ENCODE results near the gene DRC7. TPM values are rescaled to one million over a fixed set of nuclear protein-coding genes. Genes with fewer than 3 reads are reported as not detected.
A peak's percentile ranks its signal among the peaks of the same experiment; 100 is the strongest.
"Not testable (repeated sequence)": the region's sequence is repeated elsewhere in the genome, so short reads cannot be mapped to it uniquely, and the experiment has no call there.

Gene DRC7
- total and polyA plus RNA-seq, 10 donors, result 0.03 to 2.1 (median 0.15) TPM; not detected in 4

DNA sequence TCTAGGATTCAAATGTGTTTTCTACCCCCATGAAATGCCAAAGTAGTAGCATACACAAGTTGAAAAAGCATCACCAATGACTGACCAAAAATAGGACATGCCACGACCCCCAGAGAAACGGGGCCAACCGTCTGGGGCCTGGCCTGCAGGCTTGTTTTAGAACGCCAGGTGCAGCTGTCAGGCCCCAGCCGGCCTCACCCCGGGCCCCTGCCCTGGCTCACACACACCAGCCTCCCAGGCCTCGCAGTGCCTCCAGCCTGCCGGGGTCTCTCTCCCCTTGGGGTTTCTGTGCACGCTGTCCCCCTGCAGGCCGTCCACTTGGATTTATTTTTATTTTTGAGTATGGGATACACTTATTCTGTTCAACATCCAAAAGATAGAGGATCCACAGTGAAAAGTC is 48.9 kb downstream of the DRC7 start:
- Histone ChIP-seq H3K27ac (no peak overlapping the region), H3K9me3 (no peaks in the 10 kb centered on the region), H3K27me3 (replicated peaks in 1 of 7) (no peaks in the 10 kb centered on the region), H3K36me3 (peaks cover 0 to 83% (median 22%) of the 10 kb centered on the region in 6 donors), H3K4me1 (no peaks in the 10 kb centered on the region), H3K4me3 (no peak overlapping the region)
- WGBS, 5 donors, result 81 to 89% (median 88%) methylated on average over 10 of the region's 10 CpGs
- DNase-seq, result peak; percentile 64
- TF ChIP-seq, protein P1, sequence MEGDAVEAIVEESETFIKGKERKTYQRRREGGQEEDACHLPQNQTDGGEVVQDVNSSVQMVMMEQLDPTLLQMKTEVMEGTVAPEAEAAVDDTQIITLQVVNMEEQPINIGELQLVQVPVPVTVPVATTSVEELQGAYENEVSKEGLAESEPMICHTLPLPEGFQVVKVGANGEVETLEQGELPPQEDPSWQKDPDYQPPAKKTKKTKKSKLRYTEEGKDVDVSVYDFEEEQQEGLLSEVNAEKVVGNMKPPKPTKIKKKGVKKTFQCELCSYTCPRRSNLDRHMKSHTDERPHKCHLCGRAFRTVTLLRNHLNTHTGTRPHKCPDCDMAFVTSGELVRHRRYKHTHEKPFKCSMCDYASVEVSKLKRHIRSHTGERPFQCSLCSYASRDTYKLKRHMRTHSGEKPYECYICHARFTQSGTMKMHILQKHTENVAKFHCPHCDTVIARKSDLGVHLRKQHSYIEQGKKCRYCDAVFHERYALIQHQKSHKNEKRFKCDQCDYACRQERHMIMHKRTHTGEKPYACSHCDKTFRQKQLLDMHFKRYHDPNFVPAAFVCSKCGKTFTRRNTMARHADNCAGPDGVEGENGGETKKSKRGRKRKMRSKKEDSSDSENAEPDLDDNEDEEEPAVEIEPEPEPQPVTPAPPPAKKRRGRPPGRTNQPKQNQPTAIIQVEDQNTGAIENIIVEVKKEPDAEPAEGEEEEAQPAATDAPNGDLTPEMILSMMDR (IDR thresholded peaks at IDR 0.05 in 8 of 11, conservative IDR thresholded peaks at IDR 0.05 in 3 of 11), result no peak
- no peak for TF ChIP-seq POLR2AphosphoS5 (IDR thresholded peaks at IDR 0.05)
- TF ChIP-seq POLR2A (IDR thresholded peaks at IDR 0.05), result no peak
- intact Hi-C loops (cut with DNase I; ENCODE audit: low total_unique reads), result no loop called here

GRCh38 chr16:57743886-57744641 is 49.5 kb downstream of the DRC7 start:
- 90 to 96% (median 94%) methylated on average over 13 to 23 of the region's 23 CpGs for WGBS, 5 donors
- no peaks in the 10 kb centered on the region for H3K27me3 ChIP-seq (replicated peaks in 1 of 7)
- peak; percentile 52 for DNase-seq
- no peak overlapping the region for H3K4me3 ChIP-seq
- TF ChIP-seq, protein P1 (IDR thresholded peaks at IDR 0.05 in 8 of 11, conservative IDR thresholded peaks at IDR 0.05 in 3 of 11), result no peak
- TF ChIP-seq POLR2AphosphoS5 (IDR thresholded peaks at IDR 0.05), result no peak
- TF ChIP-seq POLR2A (IDR thresholded peaks at IDR 0.05), result no peak
- no peak overlapping the region for H3K27ac ChIP-seq
- no peaks in the 10 kb centered on the region for H3K4me1 ChIP-seq
- intact Hi-C loops (cut with DNase I; ENCODE audit: low total_unique reads), result no loop called here
- H3K9me3 ChIP-seq, result no peaks in the 10 kb centered on the region
- peaks cover 0 to 81% (median 22%) of the 10 kb centered on the region in 6 donors for H3K36me3 ChIP-seq

- Histone ChIP-seq H3K36me3 (peaks cover 0 to 77% (median 22%) of the 10 kb centered on the region in 6 donors), H3K9me3 (no peaks in the 10 kb centered on the region), H3K27ac (no peak overlapping the region), H3K27me3 (replicated peaks in 1 of 7) (no peaks in the 10 kb centered on the region), H3K4me3 (no peak overlapping the region), H3K4me1 (no peaks in the 10 kb centered on the region)
- 80 to 97% (median 93%) methylated on average over 6 to 7 of the region's 7 CpGs for WGBS, 5 donors
- intact Hi-C loops (cut with DNase I; ENCODE audit: low total_unique reads), result no loop called here
- no peak for DNase-seq
- TF ChIP-seq POLR2A (IDR thresholded peaks at IDR 0.05) (no peak), POLR2AphosphoS5 (IDR thresholded peaks at IDR 0.05) (no peak)
- TF ChIP-seq, protein P1 (IDR thresholded peaks at IDR 0.05 in 8 of 11, conservative IDR thresholded peaks at IDR 0.05 in 3 of 11), result no peak
These were observed 50.0 kb downstream of the DRC7 start for GRCh38 chr16:57744642-57744903.

GRCh38 chr16:57745768-57746167 is 51.2 kb downstream of the DRC7 start:
- Histone ChIP-seq H3K4me3 (no peak overlapping the region), H3K27ac (no peak overlapping the region), H3K36me3 (peaks cover 0 to 80% (median 23%) of the 10 kb centered on the region in 6 donors), H3K9me3 (no peaks in the 10 kb centered on the region), H3K4me1 (no peaks in the 10 kb centered on the region), H3K27me3 (replicated peaks in 1 of 7) (no peaks in the 10 kb centered on the region)
- WGBS, 5 donors, result 94 to 99% (median 98%) methylated on average over 3 of the region's 3 CpGs
- intact Hi-C loops (cut with DNase I; ENCODE audit: low total_unique reads), result no loop called here
- no peak for DNase-seq
- TF ChIP-seq, protein P1 (IDR thresholded peaks at IDR 0.05 in 8 of 11, conservative IDR thresholded peaks at IDR 0.05 in 3 of 11), result no peak

- H3K4me1 ChIP-seq; H3K27ac ChIP-seq; DNase-seq; intact Hi-C loops (cut with DNase I; ENCODE audit: low total_unique reads); H3K9me3 ChIP-seq; H3K27me3 ChIP-seq (replicated peaks in 1 of 7); H3K4me3 ChIP-seq: not testable (repeated sequence)
- WGBS, 5 donors, result 90 to 96% (median 92%) methylated on average over 5 to 7 of the region's 7 CpGs
- peaks cover 0 to 80% (median 25%) of the 10 kb centered on the region in 6 donors for H3K36me3 ChIP-seq
These were observed 51.7 kb downstream of the DRC7 start for GRCh38 chr16:57746316-57746715.

Data from spleen (tissue), 11 donors.